HG03039 (cell line): ENCODE measurements around the gene OBSCN.
"Not testable (repeated sequence)": the region's sequence is repeated elsewhere in the genome, so short reads cannot be mapped to it uniquely, and the experiment has no call there.

Source experiments
- ATAC-seq: cut with Tn5 transposase; IDR thresholded peaks from one replicate; pipeline ENCODE4 v1.9.1; 2021; ENCODE audit warnings: mild to moderate bottlenecking, moderate library complexity; ENCODE audit not compliant: unreplicated experiment

OBSCN gene

DNA sequence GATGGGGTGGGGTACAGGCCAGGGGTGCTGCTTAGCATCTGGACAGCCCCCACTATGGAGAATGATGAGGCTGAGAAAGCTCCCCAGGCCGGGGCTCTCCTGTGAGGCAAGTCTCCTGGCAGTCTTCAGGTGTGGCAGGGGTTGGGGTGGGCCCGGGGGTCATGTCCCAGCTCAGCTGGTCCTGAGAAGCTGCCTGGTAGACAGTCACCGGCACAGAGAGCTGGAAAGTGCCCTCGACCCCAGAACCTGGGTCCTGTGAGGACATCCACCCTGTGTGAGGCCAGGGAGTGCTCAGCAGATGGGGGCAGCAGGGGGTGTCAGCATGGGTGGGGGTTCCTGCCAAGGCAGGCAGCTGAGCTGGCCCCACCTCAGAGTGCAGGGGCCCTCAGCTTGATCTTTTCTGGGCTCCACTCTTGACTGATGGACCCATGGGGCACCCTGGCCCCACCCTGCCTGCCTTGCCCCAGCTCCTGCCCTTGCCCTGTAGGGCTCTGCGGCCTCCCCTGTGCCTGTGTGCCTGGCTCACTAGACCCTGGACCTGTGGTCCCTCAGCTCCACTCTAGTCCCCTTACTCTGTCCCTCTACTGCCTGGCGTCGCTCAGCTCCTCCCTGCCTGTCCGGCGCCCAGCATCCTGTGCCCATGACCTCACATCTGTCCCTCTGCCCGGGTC lies 36.5 kb upstream of the OBSCN start:
- ATAC-seq: no peak

DNA sequence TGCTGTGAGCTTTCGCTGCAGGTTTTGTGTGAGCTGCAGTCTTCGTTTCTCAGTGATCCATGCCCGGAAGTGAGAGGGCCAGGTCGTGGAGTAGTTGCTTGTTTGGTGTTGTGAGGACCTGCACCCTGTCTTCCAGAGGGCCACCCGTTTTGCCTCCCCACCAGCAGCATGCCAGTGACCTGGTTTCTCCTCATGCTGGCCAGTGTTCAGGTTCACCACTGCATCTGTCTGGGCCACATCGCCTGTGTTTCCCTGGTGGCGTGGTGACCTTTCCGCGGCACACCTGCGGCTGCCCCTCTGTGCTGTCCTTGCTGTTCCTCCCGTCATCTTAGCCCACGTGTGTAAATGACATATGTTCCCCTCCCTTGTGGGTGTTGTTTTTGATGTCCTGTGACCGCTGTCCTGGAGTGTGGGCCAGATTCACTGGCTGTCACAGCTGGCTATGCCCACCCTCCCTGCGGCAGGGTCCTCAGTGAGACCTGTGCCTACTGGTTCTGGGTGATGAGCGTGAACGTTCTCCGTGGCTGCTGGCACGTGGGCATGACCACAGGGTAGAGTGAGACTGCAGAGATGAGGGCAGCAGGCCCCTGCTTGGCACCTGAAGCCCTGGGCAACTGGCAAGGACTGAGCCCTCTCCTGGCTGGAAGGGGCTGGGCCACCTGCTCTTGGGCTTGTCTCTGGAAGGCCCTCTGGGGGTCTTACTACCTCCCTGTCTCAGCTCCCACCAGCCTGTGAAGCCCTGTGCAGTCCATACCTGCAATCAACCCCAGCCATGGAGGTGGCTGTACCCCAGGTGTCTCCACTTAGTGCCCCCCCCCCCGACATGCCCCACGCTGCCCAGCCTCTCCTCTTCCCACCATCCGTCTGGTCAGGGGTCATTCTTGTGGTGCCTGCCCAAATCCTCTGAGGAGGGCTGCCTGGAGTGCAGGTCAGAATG lies 35.0 kb upstream of the OBSCN start:
- no peak for ATAC-seq

DNA sequence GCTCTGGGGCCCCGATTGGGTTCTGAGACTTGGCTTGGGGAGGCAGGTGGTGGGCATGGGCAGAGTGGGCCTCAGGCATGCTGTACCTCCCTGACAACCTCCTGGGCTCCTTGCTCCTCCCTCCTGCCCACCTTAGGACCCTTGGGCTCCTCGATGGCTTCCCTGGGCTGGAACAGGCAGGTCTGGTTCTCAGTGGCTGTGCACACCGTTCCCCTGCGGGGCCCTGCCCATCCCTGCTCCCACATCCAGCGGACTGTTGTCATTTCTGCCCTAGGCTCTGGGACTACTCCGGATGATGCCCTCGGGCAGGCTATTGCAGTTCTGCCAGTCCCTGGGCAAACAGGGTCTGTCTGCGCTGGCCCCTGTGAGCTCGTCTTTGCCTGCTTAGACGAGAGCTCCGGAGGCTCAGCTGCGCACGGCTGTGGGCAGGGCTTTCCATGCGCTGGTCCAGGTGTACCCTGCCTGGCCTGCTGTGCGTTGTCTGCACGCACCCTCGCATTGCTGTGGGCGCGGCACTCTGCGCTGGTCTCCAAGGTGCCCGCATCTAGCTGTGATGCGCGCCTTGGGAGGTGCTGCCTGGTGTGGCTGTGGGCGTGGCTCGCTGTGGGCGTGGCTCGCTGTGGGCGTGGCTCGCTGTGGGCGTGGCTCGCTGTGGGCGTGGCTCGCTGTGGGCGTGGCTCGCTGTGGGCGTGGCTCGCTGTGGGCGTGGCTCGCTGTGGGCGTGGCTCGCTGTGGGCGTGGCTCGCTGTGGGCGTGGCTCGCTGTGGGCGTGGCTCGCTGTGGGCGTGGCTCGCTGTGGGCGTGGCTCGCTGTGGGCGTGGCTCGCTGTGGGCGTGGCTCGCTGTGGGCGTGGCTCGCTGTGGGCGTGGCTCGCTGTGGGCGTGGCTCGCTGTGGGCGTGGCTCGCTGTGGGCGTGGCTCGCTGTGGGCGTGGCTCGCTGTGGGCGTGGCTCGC lies 34.0 kb upstream of the OBSCN start:
- not testable (repeated sequence) for ATAC-seq

DNA sequence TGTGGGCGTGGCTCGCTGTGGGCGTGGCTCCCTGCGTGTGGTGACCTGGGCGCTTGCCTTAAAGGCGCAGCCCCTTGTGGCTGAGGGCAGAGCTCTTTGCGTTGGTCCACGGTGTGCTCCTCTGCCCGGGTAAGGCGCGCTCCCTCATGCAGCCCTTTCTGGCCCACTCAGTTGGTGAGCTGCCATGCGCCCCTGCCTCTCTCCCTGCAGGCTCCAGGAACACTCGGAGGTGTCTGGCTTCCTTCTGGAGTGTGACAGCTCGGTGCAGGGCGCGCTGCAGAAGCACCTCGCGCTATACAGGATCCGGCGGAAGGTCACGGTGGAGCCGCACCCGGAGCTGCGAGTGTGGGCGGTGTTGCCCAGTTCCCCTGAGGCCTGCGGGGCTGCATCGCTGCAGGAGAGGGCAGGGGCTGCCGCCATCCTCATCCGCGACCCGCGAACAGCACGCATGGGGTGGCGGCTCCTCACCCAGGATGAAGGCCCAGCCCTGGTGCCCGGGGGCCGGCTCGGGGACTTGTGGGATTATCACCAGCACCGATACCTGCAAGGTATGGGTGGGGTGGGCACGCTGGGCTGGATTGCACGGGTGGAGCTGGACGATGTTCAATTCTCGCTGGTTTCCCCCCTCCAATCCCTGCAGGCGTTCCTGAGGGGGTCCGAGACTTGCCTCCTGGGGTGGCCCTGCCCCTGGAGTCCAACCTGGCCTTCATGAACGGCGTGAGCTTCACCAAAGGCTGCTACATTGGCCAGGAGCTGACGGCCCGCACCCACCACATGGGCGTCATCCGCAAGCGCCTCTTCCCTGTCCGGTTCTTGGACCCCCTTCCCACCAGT lies 33.1 kb upstream of the OBSCN start:
- no peak for ATAC-seq

DNA sequence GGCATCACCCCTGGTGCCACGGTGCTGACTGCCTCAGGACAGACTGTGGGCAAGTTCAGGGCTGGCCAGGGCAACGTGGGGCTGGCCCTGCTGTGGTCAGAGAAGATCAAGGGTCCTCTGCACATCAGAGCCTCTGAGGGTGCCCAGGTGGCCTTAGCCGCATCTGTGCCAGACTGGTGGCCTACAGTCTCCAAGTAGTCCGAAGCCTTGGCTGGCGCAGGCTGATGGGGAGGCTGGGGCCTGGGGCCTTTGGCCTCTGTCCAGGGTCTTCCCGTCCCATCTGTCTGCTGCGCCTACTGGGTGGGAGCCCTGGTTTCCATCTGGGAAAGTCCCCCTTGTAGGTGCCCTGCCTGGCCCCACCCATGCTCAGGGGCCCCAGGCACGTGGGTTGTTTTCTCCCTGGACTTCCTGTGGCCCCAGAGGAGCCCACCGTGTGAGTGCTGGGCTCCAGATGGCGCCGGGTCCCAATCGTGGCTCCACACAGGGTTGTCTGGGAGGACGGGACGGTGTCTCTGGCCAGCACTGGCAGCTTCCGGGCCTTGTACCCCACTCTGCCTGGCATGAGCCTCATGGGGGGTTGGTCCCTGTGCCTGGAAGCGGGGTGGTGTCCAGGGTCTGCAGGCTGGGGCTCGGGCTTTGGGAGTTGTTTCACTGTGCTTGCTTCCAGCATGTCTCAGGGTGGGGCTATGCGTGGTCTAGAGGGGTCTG lies 32.4 kb upstream of the OBSCN start:
- ATAC-seq: no peak

DNA sequence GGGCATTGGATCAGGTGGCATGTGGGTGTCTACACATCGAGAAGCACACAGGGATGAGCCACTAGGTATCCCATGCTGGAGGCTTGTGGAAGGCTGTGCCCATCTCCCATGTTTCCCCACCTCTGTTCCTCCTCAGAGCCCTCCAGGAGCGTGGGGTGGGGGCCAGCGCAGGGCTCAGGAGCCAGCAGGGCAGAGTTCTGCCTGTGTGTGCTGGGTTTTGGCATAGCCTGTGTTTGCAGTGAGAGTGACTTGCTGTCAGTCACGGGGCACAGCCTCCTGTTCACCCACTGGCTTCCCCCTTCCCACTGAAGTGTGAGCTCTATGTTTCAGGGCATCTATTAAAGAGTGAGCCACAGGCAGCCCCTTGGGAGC lies 31.8 kb upstream of the OBSCN start:
- ATAC-seq: no peak

DNA sequence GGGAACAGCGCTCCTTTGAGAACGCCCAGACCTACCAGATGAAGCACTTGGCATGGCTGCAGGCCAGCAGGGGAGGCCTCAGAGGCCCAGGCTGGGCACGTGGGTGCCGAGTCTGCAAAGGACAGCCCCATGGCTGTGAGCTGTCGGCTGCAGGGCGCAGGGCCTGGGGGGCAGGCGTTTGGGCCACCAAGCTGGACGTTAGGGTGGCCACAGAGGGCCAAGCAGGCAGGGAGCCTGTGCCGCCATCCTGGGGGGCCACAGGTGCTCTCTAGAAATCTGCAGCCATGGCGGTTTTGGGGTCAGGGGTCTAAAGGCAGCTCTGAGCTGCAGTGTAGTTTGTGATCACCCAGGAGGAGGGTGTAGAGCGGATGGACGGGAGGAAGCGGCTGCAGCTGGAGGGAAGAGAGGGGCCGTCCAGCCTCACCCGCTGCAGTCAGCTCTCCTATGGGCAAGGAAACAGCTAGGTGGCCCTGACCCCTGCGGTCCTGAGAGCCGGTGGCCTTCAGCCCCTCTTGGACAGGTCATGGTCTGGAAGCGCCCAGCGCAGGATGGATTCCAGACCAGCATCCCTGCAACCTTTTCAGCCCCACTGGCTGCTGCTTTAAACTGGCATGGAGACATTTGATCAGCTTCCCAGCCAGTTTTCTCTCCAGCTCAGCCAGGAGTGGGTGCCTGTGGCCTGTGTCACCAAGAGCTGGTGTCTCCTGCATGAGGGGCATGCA lies 31.2 kb upstream of the OBSCN start:
- ATAC-seq: no peak

DNA sequence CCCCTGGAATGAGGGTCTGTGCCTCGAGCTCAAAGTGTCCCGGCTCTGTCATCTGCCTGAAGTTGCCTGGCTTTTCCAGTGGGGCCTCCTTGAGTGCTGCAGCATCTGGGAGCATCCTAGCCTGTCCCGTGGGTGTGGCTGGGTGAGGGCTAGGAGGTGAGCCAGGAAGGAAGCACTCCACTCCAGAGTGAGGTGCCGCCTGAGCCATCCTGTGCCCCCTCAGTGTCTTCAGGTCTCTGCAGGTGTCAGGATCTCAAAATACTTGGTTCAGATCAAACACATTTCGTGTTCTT lies 30.7 kb upstream of the OBSCN start:
- no peak for ATAC-seq

DNA sequence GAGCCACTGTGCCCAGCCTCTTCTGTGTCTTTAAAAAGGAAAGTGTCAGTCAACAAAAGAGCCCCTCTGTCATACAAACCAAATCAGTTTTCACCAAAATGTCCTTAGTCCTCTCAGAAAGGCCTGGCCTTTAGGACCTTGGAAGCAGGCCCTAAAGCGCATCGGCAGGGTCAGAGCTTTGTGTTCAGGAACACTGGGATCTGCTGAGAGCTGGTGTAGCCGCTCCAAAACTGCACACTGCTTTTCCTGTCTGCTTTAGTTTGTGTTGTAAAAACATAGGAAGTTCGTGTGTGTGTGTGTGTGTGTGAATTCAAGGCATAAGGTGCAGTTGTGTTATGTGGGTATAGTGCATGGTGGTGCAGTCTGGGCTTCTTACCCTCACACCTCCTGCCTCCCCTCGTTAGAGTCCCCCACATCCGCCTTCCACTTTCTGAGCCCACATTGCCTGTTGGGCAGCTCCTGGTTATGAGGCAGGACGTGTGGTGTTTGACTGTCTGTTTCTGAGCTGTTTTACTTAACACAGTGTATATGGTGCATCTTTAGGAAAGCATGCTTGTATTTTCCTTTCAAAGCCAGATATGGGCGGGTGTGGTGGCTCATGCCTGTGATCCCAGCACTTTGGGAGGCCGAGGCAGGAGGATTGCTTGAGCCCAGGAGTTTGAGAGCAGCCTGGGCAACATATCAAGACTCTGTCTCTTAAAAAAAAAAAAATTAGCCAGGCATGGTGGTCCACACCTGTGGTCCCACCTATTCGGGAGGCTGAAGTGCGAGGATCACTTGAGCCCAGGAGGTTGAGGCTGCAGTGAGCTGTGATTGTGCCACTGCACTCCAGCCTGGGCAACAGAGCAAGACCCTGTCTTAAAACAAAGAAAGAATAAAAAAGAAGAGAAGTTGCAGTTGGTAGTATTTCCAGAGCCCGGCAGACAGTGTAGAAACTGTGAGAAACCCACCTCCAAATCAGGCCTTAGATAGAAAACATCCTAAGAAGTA lies 29.8 kb upstream of the OBSCN start:
- no peak for ATAC-seq

DNA sequence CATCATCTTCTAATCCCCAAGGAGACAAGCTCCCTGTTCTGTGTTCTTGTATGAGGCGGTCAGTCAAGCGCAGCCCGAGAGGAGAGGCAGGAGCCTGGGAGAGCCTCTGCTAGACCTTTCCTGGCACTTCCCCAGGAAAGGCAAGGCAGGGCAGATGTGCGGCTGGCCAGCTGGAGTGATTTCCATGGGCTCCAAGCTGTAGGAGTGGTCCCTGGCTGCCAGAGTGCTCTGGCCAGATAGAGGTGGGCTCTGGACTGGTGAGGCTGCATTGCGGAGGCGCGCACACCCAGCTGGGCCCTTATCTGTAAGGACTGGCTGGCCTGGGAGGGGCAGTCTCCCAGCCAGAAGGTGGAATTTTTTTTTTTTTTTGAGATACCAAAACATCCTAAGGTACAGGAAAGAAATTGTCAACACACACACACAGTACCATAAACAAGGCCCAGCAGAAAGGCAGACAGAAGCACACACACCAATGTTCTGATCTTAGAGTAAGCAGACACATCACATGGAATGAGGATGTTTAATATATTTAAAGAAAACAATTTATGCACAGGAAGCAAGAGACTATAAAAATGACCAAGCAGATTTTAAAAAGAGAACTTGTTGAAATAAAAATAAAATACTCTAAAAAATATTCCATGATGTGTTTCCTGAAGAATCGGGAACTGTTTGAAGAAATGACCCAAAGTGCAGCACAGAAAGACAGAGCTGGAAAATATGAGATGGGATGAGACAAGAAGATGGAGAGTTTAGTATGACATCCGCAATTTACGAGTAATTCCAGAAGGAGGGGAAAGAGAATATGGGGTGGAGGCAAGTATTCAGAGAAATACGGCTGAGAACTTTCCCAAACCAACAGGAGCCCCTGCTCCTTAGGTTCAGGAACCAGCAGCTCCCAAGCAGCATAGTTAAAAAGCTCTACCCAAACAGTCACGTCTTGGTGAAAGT lies 28.8 kb upstream of the OBSCN start:
- ATAC-seq: no peak

DNA sequence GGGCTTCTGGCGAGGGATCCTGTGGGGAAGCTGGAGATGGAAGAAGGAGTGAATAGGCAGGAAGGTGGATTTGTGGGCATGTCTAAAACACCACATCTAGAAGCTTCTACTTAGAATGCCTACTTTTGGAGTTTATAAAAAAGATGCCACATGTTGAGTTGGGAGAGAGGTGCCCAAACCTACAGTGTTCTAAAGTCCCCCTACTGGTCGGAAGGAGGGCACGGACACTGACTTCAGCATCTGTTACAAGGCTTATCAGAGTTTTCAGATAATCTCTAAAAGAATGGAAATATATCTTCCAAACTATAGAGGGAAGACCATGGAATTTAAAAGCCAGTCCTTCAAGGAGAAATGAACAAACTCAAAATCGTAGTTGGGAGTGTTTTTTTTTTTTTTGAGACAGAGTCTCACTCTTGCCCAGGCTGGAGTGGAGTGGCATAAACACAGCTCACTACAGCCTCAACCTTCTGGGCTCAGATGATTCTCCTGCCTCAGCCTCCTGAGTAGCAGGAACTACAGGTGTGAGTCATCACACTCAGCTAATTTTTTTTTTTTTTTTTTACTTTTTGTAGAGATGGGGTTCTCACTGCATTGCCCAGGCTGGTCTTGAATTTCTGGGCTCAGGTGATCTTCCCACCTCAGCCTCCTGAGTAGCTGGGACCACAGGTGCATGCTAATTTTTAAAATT lies 27.4 kb upstream of the OBSCN start:
- no peak for ATAC-seq

DNA sequence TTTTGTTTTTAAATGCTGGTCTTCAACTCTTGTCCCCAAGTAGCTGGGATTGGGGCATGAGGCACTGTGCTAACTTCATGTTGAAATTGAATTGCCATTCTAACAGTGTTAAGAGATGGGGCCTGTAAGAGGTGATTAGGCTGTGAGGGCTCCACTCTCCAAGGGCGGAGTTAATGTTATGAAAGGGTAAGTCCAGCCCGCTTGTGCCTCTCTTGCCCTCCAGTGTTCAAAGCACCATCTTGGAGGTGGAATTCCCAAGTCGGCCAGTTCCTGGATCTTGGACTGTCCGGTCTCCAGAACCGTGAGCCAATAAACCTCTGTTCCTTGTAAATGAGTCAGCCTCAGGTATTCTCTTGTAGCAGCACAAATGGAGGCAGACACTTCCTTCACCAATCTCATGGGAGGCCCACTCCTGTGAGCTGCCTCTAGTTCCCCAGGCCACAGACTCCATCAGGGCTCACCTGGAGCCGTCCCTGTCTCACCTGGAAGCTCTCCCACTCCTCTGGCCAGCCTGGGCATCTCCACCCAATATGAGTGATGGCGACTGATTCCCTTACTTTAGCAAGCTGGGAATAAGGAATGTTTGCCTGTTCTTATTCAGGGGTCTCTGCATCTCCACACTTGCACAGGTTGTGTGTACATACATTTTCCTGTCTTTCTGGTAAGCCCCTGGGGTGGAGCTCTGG lies 26.7 kb upstream of the OBSCN start:
- ATAC-seq: no peak

DNA sequence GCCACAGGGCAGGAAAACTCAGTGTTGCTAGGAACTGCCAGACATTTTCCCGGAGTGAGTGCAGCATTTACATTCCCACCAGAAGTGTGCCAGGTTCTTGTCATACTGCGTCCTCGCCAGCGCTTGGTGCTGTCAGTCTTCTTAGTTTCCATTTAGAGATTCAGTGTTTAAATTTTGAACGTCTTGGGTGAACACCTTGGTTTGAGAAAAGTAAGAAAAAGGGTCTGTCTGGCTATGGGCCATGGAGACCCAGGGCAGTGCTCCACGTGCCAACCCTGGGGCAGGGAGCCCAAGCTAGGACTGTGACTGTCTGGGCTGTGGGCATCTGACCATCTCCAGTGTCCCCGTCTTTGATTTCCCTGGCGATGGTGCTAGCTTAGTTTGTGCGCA lies 26.2 kb upstream of the OBSCN start:
- ATAC-seq: no peak

DNA sequence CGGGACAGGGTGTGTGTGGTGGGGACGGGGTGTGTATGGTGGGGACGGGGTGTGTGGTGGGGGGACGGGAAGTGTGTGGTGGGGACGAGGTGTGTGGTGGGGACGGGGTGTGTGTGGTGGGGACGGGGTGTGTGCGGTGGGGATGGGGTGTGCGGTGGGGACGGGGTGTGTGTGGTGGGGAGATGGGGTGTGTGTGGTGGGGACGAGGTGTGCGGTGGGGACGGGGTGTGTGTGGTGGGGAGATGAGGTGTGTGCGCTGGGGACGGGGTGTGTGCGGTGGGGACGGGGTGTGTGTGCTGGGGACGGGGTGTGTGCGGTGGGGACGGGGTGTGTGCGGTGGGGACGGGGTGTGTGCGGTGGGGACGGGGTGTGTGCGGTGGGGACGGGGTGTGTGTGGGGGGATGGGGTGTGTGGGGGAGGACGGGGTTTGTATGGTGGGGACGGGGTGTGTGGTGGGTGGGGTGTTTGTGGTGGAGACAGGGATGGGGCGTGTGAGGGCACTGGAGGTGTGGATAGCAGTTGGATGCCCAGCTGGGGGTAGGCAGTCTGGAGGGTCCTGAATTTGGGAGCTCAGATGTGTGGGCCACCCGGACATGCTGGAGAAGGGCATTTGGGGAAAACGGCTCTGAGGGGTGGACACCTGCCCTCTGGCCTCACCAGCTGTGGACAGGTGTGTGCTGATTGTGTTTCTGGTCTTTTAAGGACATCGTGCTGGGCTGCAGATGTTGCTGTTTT lies 25.4 kb upstream of the OBSCN start:
- no peak for ATAC-seq

DNA sequence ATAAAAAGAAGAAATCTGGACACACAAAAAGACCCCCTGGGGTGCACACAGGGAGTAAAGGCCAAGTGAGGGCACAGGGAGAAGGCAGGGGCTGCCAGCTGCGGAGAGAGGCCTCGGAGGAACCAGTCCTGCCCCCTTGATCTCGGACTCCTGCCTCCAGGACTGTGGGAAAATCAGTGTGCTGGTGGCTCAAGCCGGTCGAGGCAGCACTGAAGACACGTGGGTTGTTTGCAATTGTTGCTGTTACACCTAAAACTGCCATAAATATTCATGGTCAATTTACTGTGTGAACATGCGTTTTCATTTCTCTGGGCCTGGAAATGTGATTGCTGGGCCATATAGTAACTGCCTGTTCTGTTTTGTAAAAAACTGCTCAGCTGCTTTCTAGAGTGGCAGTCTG lies 23.7 kb upstream of the OBSCN start:
- no peak for ATAC-seq
